GM18517 (cell line): ENCODE measurements around the gene C2orf76.

Experiments
- ATAC-seq: cut with Tn5 transposase; IDR thresholded peaks from one replicate; pipeline ENCODE4 v1.9.1; 2021; ENCODE audit warnings: mild to moderate bottlenecking, moderate library complexity; ENCODE audit not compliant: unreplicated experiment

Gene C2orf76

DNA sequence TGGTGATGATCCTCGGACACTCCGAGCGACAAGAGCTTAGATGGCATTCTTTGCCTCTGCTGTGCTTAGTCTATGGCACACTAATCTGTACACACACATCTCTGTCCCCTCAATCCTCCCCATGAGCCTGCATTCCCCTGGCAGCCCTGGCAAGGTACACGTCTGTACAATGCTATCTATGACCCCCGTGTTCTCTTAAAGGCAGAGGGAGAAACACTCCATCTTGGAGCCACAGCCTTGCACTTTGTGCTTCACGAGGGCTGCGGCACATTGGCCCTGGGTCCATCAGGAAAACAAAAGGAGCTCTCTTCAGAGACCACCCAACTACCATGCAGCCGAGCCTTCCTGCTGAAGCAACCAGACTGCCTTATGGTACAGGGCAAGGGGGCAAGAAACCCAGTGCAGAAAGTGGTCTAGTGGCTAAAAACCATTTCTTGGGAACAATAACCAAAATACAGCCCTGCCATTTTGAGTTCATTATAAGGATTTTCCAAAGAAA lies 100.5 kb downstream of the C2orf76 start:
- no peak for ATAC-seq

DNA sequence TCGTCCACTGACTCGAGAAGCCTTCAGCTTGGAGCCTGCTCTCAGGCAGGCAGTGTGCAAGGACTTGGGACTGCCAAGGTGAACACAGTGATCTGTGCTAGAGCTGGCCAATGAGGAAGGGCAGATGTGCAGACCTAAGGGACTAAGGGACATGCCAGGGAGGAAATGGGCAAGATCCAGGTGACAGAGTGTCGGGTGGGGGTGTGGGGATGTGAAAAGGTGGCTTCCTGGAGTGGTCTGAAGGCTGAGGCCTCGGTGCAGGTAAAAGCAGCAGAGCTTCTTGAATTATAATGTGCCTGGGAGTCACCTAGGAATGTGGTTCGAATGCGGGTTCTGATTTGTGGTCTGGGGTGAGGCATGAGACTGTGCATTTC lies 101.0 kb downstream of the C2orf76 start:
- ATAC-seq: no peak

DNA sequence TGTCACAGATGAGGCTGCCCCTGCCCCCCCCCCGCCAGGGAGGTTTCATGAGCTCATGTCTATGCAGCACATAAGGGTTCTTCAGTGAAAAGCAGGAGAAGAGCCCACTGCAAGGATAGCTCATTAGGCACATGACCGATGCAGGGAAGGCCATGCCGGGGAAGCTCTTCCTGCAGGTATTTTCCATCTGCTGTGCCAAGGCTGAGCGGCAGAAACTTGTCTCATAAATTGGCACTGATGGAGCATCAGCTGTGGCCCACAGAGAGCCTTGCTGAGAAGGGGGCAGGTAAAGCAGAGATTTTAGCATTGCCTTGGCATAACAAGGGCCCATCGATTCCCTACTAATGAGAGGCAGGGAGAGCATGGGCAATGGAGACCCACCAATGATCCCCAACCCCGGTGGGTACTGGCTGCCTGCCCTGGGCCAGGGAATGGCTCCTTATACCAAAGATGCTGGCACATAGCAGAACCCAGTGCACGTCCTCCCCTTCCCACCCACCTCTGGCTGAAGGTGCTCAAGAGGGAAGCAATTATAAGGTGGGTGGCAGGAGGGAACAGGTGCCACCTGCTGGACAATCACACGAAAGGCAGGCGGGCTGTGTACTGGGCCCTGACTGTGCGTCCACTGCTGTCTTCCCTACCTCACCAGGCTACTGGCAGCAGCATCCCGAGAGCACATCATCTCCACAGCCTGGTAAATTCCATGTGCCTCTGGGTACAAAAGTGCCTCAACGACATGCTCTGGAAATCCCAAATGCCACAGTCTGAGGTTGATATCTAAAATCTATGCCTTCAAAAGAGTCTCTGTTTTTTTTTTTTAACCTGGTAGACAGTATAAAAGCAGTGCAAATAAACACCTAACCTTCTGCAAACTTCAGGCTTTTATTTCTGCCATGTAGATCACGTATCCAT lies 101.6 kb downstream of the C2orf76 start:
- peak; percentile 97 for ATAC-seq

DNA sequence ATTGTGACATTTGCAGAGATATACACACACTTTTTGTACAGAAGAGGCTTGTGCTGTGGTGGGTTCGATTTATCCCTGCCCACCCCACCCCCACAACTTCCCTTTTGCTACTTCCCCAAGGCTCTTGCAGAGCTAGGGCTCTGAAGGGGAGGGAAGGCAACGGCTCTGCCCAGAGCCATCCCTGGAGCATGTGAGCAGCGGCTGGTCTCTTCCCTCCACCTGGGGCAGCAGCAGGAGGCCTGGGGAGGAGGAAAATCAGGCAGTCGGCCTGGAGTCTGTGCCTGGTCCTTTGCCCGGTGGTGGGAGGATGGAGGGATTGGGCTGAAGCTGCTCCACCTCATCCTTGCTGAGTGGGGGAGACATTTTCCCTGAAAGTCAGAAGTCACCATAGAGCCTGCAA lies 103.0 kb downstream of the C2orf76 start:
- ATAC-seq: no peak

DNA sequence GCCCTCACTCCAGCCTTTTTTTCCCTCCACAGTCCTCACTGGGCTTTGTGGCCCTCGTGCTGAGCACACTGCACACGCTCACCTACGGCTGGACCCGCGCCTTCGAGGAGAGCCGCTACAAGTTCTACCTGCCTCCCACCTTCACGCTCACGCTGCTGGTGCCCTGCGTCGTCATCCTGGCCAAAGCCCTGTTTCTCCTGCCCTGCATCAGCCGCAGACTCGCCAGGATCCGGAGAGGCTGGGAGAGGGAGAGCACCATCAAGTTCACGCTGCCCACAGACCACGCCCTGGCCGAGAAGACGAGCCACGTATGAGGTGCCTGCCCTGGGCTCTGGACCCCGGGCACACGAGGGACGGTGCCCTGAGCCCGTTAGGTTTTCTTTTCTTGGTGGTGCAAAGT lies 103.6 kb downstream of the C2orf76 start:
- ATAC-seq: no peak

DNA sequence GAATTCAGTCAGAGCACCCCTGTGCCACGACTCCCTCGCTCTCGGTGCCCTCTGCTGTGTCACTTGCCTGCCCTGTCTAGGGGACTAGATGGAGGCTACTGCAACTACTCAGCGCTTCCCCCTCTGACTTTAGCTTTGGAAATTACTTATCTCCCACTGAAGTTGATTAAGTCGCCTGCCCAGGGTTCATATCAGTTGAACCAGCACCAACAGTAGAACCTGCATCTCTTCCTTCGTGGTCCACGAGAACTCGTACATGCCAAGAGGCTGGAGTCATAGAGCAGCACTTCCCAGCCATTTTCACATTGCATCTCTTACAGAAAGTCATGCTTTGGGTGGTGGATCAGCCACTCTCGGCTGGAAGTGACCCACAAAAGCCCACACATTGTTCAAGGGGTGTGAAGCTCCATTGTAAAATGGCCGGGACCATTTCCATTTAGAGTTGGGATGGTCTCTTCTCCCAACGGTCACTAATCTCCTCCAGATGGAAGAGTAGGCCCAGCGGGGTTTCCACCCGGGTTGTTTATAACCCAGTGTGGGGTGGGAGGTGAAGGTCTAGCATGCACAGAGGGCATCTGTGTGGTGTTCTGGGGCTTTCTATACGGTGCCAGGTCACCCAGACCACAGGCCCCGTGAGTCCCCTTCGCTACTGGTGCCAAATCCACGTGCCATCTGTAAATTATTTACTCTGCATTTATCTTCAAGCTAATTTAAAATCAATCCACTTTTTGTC lies 105.0 kb downstream of the C2orf76 start:
- no peak for ATAC-seq

DNA sequence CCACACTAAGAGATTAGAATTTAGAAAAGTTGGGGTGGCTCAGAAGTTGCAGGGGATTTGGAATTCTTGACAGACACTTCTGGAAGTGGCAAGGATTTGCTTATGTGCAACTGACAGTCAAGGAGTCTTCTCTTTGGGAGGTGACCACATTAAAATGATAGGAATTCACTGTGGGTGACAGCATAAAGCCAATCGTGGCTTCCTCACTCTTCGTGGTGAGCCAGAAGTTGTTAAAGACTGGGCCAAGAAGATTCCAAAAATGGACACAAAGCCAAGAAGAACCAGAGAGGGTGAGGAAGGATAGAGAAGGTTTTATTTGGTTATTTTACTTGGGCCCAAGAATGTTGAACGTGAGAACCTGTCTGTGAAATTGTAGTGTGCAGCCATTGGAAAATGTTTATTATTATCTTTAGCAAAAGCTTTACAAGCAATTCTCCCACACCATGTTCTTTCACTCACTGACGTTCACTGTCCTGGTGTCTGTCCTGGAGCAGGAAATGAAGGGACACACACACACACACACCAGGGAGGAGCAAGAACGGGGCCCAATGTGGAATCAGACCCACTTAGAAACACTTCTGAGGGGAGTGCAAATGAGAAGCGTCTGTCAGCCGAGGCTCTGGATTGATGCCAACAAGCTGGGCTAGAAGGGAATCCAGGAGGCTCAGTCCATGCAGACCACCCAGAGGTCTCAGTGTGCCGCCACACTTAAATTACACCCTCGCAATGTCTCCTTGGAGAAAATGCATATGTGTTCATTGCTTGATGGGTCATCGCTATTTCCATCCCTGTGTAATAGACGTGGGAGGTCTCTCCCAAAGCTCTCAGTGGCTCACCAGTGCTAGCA lies 105.8 kb downstream of the C2orf76 start:
- ATAC-seq: no peak

DNA sequence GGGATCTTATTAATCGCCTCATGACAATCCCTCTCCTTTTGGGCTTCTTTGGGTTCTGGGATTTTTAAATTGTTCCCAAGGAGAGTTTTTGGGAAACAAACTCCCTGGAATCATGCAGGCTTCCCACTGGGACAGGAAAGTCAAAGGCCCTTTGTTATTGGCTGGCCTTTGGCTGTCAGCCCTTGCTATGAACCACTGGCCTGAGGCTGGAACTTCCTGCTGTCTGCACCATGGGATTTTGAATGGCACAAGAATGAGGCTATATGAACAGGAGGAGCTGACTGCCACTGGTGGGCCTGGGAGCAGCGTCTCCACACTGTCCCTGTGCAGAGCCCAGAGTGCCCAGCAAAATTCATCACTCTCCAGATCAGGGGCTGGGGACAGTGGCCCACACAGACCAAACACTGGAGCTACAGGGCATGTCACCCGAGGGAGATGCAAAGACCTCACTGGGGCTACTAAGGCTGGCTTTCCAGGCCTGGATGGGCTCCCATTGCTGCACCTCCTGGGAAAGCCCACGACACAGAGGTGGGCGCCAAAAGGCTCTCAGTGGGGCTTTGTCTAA lies 107.3 kb downstream of the C2orf76 start:
- ATAC-seq: no peak

DNA sequence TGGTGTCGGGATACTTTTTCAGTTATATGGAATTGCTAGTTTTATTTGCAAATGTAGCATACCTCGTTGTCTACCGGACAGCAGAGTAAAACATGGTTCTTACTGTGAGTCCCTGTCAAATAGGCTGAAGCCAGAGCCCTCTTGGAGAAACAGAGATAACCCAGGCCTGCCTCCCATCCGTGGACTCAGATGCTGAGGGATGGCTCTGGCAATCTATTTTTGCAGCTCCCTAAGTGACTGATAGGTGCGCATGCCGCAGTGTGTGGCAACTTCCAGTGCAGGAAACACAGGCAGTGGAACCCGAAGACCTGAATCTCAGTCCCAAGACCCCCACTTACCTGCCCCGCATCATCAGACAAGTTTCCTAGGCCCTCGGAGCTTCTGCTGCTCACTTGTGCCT lies 109.4 kb downstream of the C2orf76 start:
- ATAC-seq: no peak

DNA sequence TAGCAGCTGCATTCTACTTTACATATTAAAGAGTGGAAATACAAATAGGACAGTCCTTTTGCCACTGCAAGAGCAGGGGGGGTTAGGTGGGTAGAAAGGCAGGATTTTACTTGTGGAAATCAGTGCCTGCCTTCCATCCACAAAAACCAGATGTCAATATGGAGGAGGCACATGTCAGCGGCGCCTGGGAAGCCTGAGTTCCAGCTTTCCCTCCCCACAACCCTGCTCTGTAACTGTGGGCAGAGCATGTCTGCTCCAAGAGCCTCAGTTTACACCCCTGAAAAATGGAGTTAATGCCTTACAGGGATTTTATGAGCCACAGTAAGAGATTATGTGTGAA lies 110.1 kb downstream of the C2orf76 start:
- no peak for ATAC-seq

DNA sequence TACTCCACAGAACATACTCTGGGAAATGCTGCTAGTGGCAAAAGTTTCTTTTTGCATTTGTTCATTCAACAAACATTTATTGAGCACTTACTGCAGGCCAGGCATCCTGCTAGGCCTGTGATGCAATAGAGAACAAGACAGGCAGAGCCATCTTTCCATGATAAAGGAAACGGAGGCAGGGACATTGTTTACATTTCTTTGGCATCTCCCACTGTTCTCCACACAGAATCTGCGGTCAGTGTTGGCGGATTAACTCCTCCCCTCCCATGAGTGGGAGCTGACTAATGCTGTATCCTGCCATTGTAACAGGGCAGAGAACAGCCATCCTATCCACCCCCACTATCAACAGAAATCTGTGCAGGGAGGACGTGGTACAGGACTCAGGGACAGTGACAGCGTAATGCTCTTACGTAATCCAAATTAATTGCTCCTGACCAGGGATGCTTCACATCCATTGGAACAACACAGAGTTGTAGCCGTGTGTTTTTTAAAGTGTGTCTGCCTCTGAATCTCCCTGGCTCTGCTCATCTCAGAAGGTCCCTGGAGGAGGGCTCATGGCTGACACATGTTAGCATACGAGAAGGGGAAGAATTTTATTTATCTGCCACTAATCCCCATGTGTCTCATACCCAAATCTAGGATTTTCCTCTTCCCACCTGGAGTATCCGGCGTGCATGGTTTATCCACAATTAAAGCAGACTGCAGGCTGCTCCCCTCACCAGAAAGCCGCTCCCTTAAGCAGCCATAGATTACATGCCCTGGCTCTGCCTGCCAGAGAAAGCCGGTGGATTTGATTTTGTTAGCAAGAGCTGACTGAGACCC lies 110.7 kb downstream of the C2orf76 start:
- ATAC-seq: no peak

DNA sequence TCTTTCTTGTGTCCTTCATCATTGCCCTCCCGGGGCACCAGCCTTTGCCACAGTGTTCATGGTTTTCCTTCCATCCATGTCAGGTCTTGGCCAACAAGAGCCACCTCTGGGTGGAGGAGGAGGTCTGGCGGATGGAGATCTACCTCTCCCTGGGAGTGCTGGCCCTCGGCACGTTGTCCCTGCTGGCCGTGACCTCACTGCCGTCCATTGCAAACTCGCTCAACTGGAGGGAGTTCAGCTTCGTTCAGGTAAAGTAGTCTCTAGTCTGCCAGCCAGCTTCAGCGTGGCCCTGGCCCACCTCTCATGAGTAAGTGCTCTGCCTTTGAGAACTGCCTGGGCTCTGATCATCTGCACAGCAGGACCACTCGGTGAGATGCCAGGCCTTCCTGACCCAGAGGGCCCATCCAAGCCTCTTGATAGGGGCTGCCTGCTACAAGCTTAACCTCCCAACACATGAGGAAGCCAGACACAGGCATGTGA lies 112.0 kb downstream of the C2orf76 start:
- ATAC-seq: no peak

DNA sequence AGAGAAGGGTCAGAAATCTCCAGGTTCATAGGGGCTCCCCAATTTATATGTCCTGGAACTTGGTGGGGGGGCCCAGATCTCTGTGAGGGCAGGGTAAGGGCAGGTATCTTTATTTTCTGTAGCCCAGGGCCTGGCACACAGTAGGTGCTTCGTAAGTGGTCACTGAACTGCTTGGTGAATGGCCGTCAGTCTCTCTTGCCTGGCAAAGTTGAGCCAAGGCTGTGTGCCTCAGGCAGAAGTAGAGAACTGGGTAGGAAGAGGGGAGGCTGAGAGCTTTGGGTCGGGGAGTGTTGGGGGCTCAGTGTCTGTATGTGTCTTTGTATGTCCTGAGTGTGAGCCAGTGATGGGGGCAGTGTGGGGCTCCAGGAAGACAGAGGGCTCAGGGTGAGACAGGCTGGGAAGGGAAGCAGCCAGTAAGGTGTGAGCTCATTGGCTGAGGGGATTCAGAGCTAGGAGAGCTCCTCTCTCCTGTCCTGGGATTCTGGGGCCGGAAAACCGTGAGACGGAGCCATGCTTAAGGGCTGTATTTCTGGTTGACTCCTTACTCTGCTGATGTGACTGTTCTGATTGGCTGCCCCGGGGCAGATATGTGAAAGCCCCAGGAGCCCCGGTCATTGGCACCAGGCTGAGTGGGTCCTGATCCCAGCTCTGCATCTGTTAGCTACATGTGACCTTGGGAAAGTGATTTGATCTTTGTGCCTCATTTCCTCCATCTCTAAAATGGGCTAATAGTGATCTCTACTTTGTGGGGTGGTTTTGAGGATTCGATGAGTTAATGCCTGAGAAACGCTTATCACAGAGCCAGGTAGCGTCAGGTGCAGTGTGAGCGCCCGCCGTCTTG lies 112.7 kb downstream of the C2orf76 start:
- ATAC-seq: no peak

DNA sequence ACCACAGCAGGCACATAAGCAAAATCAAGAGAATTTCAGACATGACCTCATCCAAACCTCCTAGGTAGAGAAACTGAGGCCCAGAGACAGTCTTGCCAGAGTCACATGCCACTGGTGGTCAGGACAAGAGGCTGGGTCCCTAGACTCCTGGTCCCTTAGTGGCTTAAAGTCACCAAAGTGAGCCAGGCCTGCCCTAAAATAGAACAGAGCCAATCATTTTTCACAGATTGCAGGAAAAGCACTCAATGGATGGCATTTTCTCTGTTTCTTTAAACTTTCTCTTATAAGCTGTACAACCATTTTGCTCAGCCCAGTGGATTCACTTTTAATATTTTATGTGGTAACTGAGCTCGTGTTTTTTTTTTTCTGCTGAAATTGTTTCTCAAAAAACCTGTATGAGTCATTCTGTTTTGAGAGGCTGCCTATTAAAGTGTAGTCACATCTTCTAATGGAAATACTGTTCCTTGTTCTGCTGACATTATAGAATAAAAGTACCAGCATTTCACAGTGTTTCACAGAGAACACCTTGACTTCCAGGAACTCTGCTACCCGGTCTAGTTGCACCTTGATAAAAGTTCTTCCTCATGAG lies 113.4 kb downstream of the C2orf76 start:
- no peak for ATAC-seq
